K562 (cell line): ENCODE measurements around the gene NDUFS8. TPM values are rescaled to one million over a fixed set of nuclear protein-coding genes. Genes with fewer than 3 reads are reported as not detected.
A peak's percentile ranks its signal among the peaks of the same experiment; 100 is the strongest.

Experiments
- E2F5 ChIP-seq: sonication (generic); formaldehyde crosslinking; IDR thresholded peaks from 2 replicates; pipeline ENCODE4 v1.8.0; 2022; ENCODE audit warnings: mild to moderate bottlenecking, missing genetic modification reagents
- ESRRA ChIP-seq: fragments of 450-650 bp; IDR thresholded peaks from 2 replicates; pipeline ENCODE4 v1.6.1; 2014; ENCODE audit warnings: low read depth, mild to moderate bottlenecking, moderate library complexity, borderline replicate concordance
- GABPA ChIP-seq: fragments of 200-800 bp; sonication (Bioruptor generic); conservative IDR thresholded peaks from 2 replicates; pipeline ENCODE4 v1.6.1; 2016; ENCODE audit warnings: low read depth, missing genetic modification characterization, missing compliant biosample characterization
- KDM1A ChIP-seq, 2 experiments: fragments of 450-650 bp; IDR thresholded peaks; 2 replicates each; pipeline ENCODE4 v1.6.1; 2016; ENCODE audit warnings: mild to moderate bottlenecking in 2 of 2
- L3MBTL2 ChIP-seq: fragments of 450-650 bp; IDR thresholded peaks from 2 replicates; pipeline ENCODE4 v1.6.1; 2016; ENCODE audit warnings: mild to moderate bottlenecking, moderate library complexity
- MXI1 ChIP-seq: IDR thresholded peaks from 2 replicates; pipeline ENCODE4 v1.6.1; 2011; ENCODE audit warnings: low read depth, mild to moderate bottlenecking, improper control_type of control experiment, low read length
- NR1H2 ChIP-seq: sonication (generic); formaldehyde crosslinking; IDR thresholded peaks from 2 replicates; pipeline ENCODE4 v1.4.0; 2020; ENCODE audit warnings: mild to moderate bottlenecking, missing genetic modification reagents
- NRF1 ChIP-seq, 2 experiments: fragments of 450-650 bp; IDR thresholded peaks in 1 of 2; conservative IDR thresholded peaks in 1 of 2; 2 replicates each; pipeline ENCODE4 v1.6.1; 2014; ENCODE audit warnings: mild to moderate bottlenecking in 2 of 2
- POLR3G ChIP-seq: IDR thresholded peaks from 2 replicates; pipeline ENCODE4 v1.6.1; 2011; ENCODE audit not compliant: insufficient read length, insufficient replicate concordance; ENCODE audit errors: extremely low read depth
- RBM14 ChIP-seq: fragments of 200-400 bp; formaldehyde crosslinking; IDR thresholded peaks from 2 replicates; pipeline ENCODE4 v1.6.1; 2018; ENCODE audit warnings: low read depth, mild to moderate bottlenecking, low read length, moderate library complexity, borderline replicate concordance; ENCODE audit not compliant: insufficient read depth
- SOX6 ChIP-seq: fragments of 450-650 bp; IDR thresholded peaks from 2 replicates; pipeline ENCODE4 v1.6.1; 2014; ENCODE audit warnings: mild to moderate bottlenecking
- SP1 ChIP-seq: sonication (generic); formaldehyde crosslinking; IDR thresholded peaks from 2 replicates; pipeline ENCODE4 v1.8.1; 2022; ENCODE audit warnings: mild to moderate bottlenecking, missing genetic modification reagents
- TOE1 ChIP-seq, 2 experiments: fragments of 450-650 bp in 1 of 2; sonication (generic) in 1 of 2; formaldehyde crosslinking in 1 of 2; IDR thresholded peaks; 2 replicates each; pipeline versions ENCODE4 v1.7.1 to v1.8.0; 2016 to 2022; ENCODE audit warnings: borderline replicate concordance in 2 of 2, mild to moderate bottlenecking in 2 of 2, antibody characterized with exemption in 1 of 2, inconsistent platforms in 1 of 2, low read depth in 1 of 2, missing genetic modification reagents in 1 of 2, moderate library complexity in 1 of 2
- USF2 ChIP-seq: sonication (generic); formaldehyde crosslinking; IDR thresholded peaks from 2 replicates; pipeline ENCODE4 v1.5.0; 2020; ENCODE audit warnings: missing genetic modification reagents
- ZBTB11 ChIP-seq, 3 experiments: fragments of 200-800 bp in 1 of 3; fragments of 250-450 bp in 1 of 3; fragments of 450-650 bp in 1 of 3; sonication (Bioruptor Pico) in 1 of 3; sonication (Bioruptor generic) in 1 of 3; formaldehyde crosslinking in 1 of 3; IDR thresholded peaks; 2 replicates each; pipeline versions ENCODE4 v1.6.1 to v1.8.0; 2016 to 2022; ENCODE audit warnings: mild to moderate bottlenecking in 2 of 3, missing genetic modification characterization in 2 of 3, missing compliant biosample characterization in 1 of 3, moderate library complexity in 1 of 3
- ZNF174 ChIP-seq: fragments of 250-450 bp; sonication (Bioruptor Pico); IDR thresholded peaks from 2 replicates; pipeline ENCODE4 v1.4.0; 2020; ENCODE audit warnings: mild to moderate bottlenecking
- ZNF212 ChIP-seq: fragments of 450-650 bp; formaldehyde crosslinking; IDR thresholded peaks from 2 replicates; pipeline ENCODE4 v1.4.0; 2020; ENCODE audit warnings: mild to moderate bottlenecking
- ZNF644 ChIP-seq: fragments of 200-800 bp; sonication (Bioruptor generic); IDR thresholded peaks from 2 replicates; pipeline ENCODE4 v1.6.1; 2016; ENCODE audit warnings: low read depth, missing genetic modification characterization, missing compliant biosample characterization
- polyA plus RNA-seq, 8 experiments: library from polyadenylated mRNA; depleted of rRNA in 4 of 8; stranded (reverse) in 5 of 8; unstranded in 3 of 8; fragments of >200 nt; fragmentation: Nextera tagmentation in 2 of 8; fragmentation: Illumina TruSeq in 1 of 8; extraction: Ambion mirVana in 2 of 8; extraction: Trizol in 1 of 8; gene quantifications; 2 replicates each; pipeline versions ENCODE4 v1.2.1 to v1.2.3, GENCODE V29; 2011 to 2014; ENCODE audit warnings: inconsistent platforms in 1 of 8, missing spikeins in 1 of 8
- total RNA-seq, 7 experiments: library from RNA; depleted of rRNA in 6 of 7; stranded (reverse); fragments of >200 nt in 6 of 7; fragmentation: Illumina TruSeq in 2 of 7; extraction: Trizol in 2 of 7; gene quantifications; 2 replicates each; pipeline versions ENCODE4 v1.2.1 to v1.2.3, GENCODE V29; 2011 to 2021; ENCODE audit warnings: low replicate concordance in 1 of 7
- TF ChIP-seq, protein P1 (sequence below), 2 experiments: fragments of 250-450 bp in 1 of 2; fragments of 450-650 bp in 1 of 2; sonication (Bioruptor Pico) in 1 of 2; IDR thresholded peaks; 2 replicates each; pipeline versions ENCODE4 v1.6.1 to v1.8.0; 2016 to 2021; ENCODE audit warnings: mild to moderate bottlenecking in 2 of 2, moderate library complexity in 2 of 2, missing compliant biosample characterization in 1 of 2, missing genetic modification characterization in 1 of 2

The NDUFS8 gene
- total and polyA plus RNA-seq, 9 of the 15 experiments (the other 6 are each of a cell fraction or from before 2014, with no cell fraction given): 36.5 to 351 (median 101) TPM

GRCh38 chr11:68003846-68004550 lies 26.5 kb upstream of the NDUFS8 start, which contains the start of gene UNC93B1 (continued):
- TF ChIP-seq TOE1 (IDR thresholded peaks at IDR 0.05; ENCODE audit: borderline replicate concordance) (peak; percentile 42; the same call in 1 of the 2 replicates), TOE1 (CRISPR knock-in tag; IDR thresholded peaks at IDR 0.05; ENCODE audit: borderline replicate concordance, low read depth) (no peak), USF2 (CRISPR knock-in tag) (peak; percentile 69), RBM14 (no peak), GABPA (tag) (peak; percentile 71), SOX6 (peak; percentile 34; the same call in 1 of the 2 replicates), L3MBTL2 (peak; percentile 69), ESRRA (peak; percentile 16; the same call in 1 of the 2 replicates), E2F5 (CRISPR knock-in tag) (no peak), SP1 (CRISPR knock-in tag) (peak; percentile 51), MXI1 (peak; percentile 77; the same call in 1 of the 2 replicates), ZBTB11 (CRISPR knock-in tag; IDR thresholded peaks at IDR 0.05) (peak in 1 of 3 experiments; percentile 82; a peak in 2 of 6 replicates), POLR3G (no peak), NRF1 (conservative IDR thresholded peaks at IDR 0.05 in 1 of 2, IDR thresholded peaks at IDR 0.05 in 1 of 2) (peak; percentile 89 to 91), KDM1A (IDR thresholded peaks at IDR 0.05) (peak in 1 of 2 experiments; percentile 77; a peak in 2 of 4 replicates), NR1H2 (CRISPR knock-in tag) (no peak), ZNF212 (CRISPR knock-in tag) (no peak), ZNF174 (CRISPR knock-in tag) (no peak), ZNF644 (tag) (0 out of 2 replicates have a peak, but pooled peaks have one; percentile 27)
- TF ChIP-seq, protein P1, sequence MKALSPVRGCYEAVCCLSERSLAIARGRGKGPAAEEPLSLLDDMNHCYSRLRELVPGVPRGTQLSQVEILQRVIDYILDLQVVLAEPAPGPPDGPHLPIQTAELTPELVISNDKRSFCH (CRISPR knock-in tag; IDR thresholded peaks at IDR 0.05): no peak
- TF ChIP-seq, protein P1 (tag; IDR thresholded peaks at IDR 0.05): peak; percentile 54; the same call in 1 of the 2 replicates
